OCI-LY3 (cell line): ENCODE measurements around the gene CHMP6.

Experiments
- CTCF ChIP-seq: fragments of 200-600, 300-600 bp; sonication (generic); IDR thresholded peaks from 2 replicates; pipeline ENCODE4 v1.5.1; 2014; ENCODE audit warnings: antibody characterized with exemption, low read length, low read depth
- EZH2phosphoT487 ChIP-seq: fragments of 200-600 bp; shearing (Covaris generic); IDR thresholded peaks from 2 replicates; pipeline ENCODE4 v1.6.1; 2018; ENCODE audit warnings: antibody characterized with exemption, mixed run types, low read depth

GRCh38 chr17:80944326-80944725 is 47.3 kb upstream of the CHMP6 start:
- TF ChIP-seq CTCF (no peak), EZH2phosphoT487 (no peak)
